ENCODE data around the gene UBA52. TPM values are rescaled to one million over a fixed set of nuclear protein-coding genes. Genes with fewer than 3 reads are reported as not detected.

Gene UBA52
- total RNA-seq, 1 experiment from 2014 or later = 1,361 TPM

DNA sequence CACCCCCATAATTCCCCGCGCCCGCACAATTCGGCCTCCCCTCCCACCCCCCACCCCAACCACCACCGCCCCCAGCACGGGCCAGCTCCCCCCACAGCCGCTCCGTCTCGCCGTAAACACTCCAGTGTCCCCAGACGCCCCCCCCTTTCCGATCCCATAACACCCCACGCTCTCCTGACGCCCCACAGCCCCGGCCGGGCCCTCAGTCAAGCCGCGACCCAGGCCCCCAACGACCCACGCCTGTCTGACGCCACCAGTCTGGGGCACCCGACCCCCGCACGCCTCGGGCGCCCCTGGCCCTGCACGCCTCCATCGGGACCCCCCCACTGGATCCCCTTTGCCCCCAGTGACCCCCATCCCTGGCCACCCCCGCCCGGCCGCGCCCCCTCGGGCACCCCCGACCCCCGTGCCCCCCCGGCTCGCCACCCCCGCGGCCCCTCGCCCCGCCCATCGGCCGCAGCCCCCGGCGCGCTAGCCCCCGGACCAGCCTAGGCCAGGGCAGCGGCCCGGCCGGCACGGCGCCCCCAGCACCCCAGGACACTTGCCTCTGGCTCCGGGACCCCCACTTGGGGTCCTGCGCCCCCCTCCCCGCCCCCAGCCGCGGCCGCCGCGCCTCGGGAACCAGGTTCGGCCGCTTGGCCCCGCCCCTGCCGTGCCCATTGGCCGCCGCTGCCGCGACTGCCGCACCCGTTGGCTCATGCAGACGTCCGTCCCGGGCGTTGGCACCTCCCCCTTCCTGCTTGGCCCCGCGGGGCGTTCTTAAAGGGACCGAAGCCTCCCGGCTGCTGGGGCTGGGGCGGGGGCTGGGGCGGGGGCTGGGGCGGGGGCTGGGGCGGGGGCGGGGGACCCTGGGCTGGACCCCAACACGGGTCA, 28.5 kb upstream of the UBA52 start, which contains the start of gene FKBP8 (continued):
- TF ChIP-seq, protein P1, sequence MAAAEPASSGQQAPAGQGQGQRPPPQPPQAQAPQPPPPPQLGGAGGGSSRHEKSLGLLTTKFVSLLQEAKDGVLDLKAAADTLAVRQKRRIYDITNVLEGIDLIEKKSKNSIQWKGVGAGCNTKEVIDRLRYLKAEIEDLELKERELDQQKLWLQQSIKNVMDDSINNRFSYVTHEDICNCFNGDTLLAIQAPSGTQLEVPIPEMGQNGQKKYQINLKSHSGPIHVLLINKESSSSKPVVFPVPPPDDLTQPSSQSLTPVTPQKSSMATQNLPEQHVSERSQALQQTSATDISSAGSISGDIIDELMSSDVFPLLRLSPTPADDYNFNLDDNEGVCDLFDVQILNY (CRISPR knock-in tag; IDR thresholded peaks at IDR 0.05) = 0 out of 2 replicates have a peak, but pooled peaks have one; percentile 33

DNA sequence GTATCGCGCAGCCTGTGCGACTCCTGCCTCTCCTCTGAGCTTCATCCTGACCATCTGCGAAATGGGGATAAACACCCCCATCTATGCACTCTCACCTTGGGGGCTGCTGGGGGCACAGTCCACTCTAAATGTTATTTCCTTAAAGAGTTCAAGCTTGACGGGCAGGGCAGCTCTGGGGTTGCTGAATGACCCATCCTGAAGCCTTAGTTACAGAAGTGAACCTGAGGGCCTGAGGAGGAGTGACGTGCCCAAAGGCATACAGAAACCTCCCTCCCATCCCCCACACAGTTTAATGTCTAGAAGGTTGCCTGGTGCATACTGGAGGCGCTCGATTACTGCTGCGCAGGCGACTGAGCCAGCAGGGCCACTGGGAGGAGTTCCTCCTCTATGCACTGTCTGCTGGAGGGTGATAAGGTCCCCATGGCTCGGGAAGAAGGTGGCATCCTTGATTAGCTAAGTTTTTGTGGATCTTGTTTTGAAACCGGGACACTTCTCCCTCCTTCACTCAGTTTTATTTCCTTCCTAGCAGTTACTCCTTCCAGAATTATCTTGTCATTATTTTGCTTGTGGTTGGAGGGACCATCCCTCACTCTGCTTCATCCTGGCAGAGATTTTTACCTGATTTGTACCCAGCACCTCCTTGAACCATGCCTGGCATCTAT, 27.7 kb upstream of the UBA52 start:
- ATAC-seq (peak; percentile 74), DNase-seq (ENCODE audit: low spot score) (peak; percentile 41)
- Mint-ChIP-seq H3K36me3 (peaks cover 20% of the 10 kb centered on the region), H3K4me3 (peak overlapping the region; percentile 80), H3K4me1 (peaks cover 16% of the 10 kb centered on the region), H3K27me3 (ENCODE audit: low read depth) (0 out of 2 replicates have a peak, but pooled peaks cover 3% of the 10 kb centered on the region), H3K9me3 (no peaks in the 10 kb centered on the region), H3K27ac (peak overlapping the region; percentile 90)
- CTCF ChIA-PET = interaction anchor here (1.1 to 1.4 kb wide), 7 partner anchors 14 to 77 kb away, joined by 3 to 7 read pairs (median 4); partner anchors contain the start of gene KXD1
- POLR2A ChIA-PET = interaction anchor here (0.9 to 2.0 kb wide), 2 partner anchors 13 to 27 kb away, joined by 3 to 8 read pairs; partner anchors contain the start of genes KXD1 and UBA52
- TF ChIP-seq ZMAT4 (CRISPR knock-in tag; IDR thresholded peaks at IDR 0.05) (no peak), FOXK1 (CRISPR knock-in tag; IDR thresholded peaks at IDR 0.05) (no peak), ZBTB21 (CRISPR knock-in tag; IDR thresholded peaks at IDR 0.05; ENCODE audit: borderline replicate concordance) (no peak), ZSCAN18 (CRISPR knock-in tag; IDR thresholded peaks at IDR 0.05) (no peak), PRRX2 (CRISPR knock-in tag; IDR thresholded peaks at IDR 0.05) (no peak), CTCF (IDR thresholded peaks at IDR 0.05) (no peak), STAT6 (CRISPR knock-in tag; conservative IDR thresholded peaks at IDR 0.05; ENCODE audit: low read depth) (no peak), TEAD1 (CRISPR knock-in tag; IDR thresholded peaks at IDR 0.05) (no peak), EMX1 (CRISPR knock-in tag; IDR thresholded peaks at IDR 0.05) (no peak), IRF2 (CRISPR knock-in tag; IDR thresholded peaks at IDR 0.05; ENCODE audit: borderline replicate concordance, low read depth) (no peak), NFE2L1 (CRISPR knock-in tag; IDR thresholded peaks at IDR 0.05) (no peak), RELA (CRISPR knock-in tag; IDR thresholded peaks at IDR 0.05; ENCODE audit: borderline replicate concordance) (no peak), PREB (CRISPR knock-in tag; IDR thresholded peaks at IDR 0.05; ENCODE audit: borderline replicate concordance) (no peak)
- TF ChIP-seq, protein P2, sequence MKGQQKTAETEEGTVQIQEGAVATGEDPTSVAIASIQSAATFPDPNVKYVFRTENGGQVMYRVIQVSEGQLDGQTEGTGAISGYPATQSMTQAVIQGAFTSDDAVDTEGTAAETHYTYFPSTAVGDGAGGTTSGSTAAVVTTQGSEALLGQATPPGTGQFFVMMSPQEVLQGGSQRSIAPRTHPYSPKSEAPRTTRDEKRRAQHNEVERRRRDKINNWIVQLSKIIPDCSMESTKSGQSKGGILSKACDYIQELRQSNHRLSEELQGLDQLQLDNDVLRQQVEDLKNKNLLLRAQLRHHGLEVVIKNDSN (CRISPR knock-in tag; IDR thresholded peaks at IDR 0.05) = no peak
- TF ChIP-seq, protein P3, sequence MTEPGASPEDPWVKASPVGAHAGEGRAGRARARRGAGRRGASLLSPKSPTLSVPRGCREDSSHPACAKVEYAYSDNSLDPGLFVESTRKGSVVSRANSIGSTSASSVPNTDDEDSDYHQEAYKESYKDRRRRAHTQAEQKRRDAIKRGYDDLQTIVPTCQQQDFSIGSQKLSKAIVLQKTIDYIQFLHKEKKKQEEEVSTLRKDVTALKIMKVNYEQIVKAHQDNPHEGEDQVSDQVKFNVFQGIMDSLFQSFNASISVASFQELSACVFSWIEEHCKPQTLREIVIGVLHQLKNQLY (CRISPR knock-in tag; IDR thresholded peaks at IDR 0.05) = no peak

All from WTC11 (cell line).